DMS79 (cell line): ENCODE measurements around the gene TIMM10B.
A peak's percentile ranks its signal among the peaks of the same experiment; 100 is the strongest.

Experiments used
- DNase-seq: peaks from one replicate; lab custom pipeline; 2025; lab: John Stamatoyannopoulos, UW

The TIMM10B gene

DNA sequence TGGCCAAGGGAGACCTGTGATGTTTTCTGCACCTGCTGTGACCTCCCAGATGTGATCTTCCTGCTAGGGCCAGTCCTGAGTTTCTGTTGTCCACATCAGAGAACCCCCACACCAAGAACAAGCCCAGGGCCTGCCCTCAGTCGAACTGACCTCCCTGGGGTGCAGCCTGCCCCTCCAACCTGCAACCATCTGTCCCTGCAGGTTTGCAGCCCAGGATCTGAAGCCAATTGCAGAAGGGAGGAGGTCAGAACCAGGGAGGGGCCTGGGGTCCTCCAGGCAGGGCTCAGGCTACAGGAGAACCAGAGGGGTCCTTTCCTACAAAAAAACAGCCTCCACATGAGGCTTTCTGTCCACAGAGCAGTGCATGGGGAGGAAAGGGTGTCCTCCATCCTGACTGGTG lies 8.4 kb upstream of the TIMM10B start:
- no peak for DNase-seq

DNA sequence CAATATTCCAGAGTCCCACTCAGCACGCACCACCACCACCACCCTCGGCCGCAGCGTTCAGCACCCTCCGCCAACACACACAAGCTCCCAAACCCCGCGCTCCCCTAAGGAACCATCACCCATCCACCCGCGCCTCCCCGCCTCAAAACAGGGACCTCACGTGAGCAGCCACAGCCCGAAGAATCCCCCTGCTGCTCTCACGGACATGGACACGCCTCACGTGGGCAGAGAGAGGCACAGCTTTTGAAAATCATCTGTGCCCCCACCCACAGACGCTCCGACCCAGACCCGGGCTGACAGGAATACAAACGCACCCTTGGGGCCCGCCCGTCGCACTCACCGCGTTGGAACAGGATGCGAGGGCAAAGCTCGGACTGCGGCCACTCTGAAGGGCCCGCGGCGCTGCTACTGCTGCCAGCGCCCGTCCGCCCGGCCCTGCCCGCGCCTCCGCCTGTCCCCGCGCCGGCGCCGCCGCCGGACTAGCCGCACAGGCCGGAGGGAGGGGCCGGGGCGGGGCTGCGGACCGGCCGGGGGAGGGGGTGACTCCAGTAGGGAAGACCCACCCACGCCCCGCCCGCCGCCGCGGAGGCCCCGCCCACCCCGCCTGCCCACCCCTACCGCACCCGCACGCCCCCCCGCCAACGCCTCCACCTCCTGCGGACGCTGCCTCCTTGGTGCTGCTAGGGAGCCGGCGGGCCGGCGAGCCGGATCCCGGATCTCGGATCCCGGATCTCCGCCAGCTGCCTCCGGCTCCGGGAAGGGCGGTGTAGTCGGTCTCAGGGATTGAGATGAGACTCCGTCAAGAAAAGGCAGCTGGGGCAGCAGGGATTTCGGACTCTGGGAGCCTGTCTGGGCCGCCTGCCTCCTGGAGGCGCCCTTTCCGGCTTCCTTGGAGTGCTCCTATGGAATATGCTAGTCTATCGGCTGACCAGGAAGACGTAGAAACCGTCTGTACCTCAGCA lies 7.6 kb upstream of the TIMM10B start, which contains the start of gene TRIM3:
Gene TRIM3 (minus strand): TSS at position 491 of the 962 bp plus-strand sequence. CDS start 8,246 bp downstream, outside the sequence.
- DNase-seq, result peak; percentile 71

DNA sequence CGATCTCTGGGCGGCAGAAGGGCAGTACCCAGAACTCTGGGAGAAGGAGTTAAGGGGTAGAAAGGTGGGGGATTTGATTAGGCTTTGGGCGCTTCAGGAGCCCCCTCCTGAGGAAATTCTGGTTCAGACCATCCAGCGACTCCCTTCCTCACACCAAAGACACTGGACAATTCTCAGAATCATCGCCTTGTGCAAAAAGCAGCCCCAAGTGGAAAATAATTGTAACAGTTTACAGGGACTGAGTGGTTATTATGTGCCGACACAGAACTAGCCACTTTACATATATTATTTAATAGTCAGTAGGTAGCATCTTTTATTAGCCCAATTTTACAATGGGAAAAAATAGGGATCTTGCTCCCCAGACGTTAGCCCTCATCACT lies 6.9 kb upstream of the TIMM10B start:
- DNase-seq, result no peak

DNA sequence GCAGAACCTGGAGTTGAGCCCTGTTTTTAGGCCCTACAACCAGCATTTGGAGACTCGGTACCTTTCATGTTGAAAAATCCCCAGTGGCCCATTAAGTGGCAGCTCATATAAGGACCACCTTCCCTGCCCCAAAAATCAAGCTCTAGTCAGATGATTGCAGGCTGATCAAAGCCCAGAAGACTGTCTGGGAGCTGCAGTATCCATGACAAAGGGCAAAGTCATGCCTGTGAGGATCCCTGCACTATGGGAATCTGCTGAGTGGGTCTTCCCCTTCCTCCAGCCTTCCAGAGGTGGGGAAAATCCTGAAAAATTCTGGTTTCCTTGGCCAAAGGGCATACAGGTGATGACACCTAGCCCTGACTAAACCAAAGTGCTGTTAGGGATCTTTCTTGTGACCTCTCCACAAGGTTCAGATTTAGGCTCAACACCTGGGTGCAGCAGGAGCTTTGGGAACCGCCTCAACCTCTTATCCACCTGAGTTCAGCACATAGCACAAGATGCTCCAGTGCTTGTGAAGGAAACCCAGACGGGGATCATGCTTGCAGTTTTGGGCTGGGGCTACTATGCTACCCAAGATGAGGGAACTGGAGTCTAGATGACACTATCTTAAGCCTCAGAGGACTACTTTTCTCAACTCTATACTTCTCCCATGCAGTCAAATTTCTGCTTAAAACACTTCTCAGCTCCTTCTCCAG lies 6.3 kb upstream of the TIMM10B start:
- no peak for DNase-seq

DNA sequence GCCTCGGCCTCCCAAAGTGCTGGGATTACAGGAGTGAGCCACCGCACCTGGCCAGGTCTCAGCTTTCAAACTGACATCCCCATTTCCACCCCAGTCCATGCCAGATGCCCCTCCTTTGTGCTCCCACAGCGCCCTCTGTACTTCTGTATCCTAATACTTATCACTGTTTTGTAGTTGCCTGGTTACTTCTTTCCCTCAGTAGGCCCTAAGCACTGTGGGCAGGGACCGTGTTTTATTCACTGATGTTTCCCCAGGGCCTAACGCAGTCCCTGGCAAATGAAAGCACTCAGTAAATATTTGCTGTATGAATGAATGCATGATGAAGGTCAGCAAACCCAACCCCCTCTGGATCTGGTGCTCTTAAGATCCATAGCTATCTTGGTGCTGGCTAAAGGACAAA lies 5.4 kb upstream of the TIMM10B start:
- DNase-seq, result no peak

DNA sequence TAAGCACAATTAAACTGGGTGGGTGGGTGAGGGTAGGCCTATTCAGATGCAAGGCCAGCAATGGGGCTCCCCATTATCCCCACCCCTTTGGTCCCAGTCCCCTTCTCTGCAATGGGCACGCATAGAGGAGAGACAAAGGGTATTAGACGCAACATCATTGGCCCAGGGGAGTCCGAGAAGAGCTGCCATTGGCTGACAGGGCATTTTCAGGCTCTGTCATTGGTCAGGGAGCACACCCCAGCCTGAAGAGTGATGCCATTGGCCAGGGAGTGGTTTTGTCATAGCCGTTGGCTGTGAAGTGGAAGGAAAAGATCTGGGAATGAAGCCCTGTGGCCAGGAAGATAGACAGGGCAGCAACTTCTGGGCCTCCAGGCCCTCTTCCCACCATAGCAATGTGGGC lies 4.7 kb upstream of the TIMM10B start:
- DNase-seq, result no peak

DNA sequence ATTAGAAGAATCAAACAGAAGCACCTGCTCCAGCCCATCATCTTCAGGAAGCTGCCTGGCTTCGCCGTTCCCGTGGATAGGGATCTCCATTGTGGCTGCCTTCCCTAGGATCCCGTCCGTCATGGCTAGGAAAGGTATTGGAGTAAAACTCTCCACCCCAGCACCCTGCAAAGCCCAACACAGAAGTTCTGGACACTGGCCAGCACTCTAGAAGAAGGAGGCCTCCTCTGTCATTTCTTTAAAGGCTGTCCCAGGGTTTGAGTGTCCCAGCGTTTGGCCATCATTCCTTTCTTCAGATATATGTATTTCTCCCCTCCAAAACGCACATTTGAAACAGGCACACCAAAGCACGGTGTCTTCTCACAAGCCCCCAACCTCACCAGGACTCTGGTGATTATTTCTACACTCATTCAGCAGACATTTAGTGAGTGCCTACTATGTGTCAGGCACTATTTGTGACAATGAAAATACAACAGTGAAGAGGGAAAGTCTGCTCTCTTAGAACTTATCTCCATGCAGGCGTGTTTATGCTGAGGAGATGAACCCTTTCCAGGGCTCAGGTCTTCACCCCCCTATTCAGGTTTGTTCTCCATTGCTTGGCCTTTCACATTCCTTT lies 894 bp upstream of the TIMM10B start:
- DNase-seq, result no peak

DNA sequence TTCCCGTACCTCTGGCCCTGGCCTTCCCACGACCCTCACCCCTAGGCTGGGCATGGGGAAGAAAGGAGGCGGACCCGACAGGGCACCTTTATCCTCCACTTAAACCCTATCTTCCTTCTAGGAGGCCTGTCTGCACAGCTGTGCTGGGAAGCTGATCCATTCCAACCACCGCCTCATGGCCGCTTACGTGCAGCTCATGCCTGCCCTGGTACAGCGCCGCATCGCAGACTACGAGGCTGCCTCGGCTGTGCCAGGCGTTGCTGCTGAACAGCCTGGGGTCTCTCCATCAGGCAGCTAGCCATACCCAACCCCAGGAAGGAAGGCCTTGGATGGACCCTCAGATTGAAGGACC lies 599 bp downstream of the TIMM10B start:
- no peak for DNase-seq

DNA sequence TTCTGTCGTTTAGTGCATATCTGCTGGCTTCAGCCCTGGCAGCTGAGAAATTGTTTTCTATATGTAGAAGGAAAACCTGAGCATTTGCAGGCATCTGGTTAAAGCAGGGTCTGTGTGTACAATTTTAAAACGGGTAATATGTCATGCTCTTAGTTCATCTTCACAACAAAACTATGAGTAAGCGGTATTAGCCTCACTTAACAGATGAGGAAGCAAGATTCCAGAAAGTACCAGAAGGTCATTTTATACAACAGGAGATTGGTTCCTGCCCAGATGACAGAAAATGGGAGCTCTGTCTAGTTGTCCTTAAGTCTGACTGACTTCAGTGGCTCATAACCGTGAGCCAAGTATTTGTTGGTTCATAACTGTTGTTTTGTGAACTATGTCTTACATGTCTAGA lies 1.1 kb downstream of the TIMM10B start:
- no peak for DNase-seq

DNA sequence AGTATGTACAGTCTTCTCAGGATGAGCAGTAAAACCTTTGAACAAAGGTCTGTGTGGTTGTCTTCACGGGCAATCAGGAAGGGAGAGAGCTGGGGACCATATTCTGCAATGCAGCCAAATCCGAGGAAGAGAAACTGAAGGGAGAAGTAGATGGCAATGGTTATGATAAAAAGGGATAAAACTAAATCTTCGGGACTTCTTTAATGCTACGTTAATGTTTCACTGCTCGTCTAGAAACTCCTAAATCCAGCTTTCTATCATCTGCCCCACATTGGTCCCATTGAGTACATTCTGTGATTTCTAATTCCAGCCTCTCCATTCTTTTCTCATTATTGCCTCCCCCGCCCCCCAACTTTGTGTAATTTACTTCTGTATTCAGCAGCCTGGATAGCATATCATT lies 1.7 kb downstream of the TIMM10B start:
- no peak for DNase-seq

DNA sequence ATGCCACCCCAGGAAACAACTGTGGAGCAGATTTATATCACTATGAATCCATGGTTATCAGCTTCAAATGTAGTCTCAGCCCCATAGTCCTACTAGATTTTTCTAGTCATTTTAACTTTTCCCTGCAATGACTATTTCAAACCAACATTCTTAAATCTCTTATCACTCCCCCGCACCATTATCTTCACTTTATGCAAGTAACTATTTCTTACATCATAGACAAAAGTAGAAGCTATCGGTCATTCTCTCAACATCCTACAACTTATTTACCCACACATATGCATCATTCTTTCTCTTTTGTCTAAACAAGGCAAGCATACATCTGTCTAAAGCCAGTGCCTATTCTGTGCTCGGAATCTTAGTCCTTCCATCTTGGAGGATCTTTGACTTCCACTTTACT lies 4.4 kb downstream of the TIMM10B start:
- DNase-seq, result no peak

DNA sequence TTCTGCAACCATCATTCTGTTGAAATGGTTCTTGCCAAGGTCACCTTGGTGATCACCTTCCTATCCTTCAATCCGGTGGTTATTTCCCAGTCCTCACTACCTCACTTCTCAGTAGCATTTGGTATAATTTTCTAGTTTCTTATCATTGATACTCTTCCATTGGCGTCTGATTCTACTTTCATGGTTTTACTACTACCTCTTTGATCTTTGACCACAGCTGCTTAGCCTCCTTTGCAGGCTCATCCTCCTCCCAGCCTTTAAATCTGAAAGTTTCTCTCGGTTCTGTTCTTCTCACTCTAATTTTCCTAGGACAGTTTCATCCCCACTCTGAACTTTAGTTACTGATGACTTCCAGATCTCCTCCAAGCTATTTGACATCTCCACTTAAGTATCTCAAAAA lies 5.0 kb downstream of the TIMM10B start:
- no peak for DNase-seq

DNA sequence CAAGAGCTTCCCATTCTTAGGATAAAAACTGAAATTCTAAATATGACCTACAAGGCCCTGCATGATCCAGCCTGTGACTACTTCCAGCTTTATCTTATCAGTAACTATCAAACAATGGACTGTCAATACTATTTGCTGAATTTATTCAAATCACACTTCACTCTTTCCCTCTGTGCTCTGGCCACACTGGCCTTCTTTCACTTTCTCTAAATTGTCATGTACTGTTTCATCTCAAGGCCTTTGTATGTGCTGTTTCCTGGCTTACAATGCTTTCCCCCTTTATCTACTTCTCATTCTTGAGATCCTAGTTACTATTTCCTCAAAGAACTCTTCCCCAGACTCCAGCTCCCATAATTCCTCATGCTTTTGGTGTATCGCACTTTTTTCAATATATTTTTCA lies 5.6 kb downstream of the TIMM10B start:
- no peak for DNase-seq

DNA sequence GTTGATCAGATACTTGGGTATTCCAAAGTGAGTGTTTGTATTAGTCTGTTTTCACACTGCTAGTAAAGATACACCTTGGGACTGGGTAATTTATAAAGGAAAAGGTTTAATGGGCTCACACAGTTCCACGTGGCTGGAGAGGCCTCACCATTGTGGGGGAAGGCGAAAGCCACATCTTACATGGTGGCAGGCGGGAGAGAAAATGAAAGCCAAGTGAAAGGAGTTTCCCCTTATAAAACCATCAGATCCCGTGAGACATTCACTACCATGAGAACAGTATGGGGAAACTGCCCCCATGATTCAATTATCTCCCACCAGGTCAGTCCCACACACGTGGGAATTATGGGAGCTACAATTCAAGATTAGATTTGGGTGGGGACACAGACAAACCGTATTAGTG lies 7.0 kb downstream of the TIMM10B start:
- DNase-seq, result no peak

DNA sequence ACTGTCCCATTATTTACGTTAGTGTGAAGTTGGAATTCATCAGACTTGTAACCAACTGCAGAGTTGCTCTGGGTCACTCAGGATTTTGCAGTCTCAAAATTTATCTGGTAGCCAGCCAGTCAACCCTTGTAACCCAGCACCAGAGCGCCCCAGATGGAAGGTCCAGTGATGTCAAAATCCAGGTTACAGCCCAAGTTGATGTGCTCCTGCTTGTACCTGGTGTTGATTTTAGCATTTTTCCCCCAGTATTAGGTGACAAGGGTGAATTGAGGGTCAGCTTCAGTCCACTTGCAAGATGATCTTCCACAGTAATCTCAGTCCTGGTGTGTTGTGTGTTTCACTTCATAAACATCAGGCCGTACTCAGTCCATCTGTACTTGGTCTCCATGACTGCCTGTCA lies 7.5 kb downstream of the TIMM10B start:
- DNase-seq, result no peak

DNA sequence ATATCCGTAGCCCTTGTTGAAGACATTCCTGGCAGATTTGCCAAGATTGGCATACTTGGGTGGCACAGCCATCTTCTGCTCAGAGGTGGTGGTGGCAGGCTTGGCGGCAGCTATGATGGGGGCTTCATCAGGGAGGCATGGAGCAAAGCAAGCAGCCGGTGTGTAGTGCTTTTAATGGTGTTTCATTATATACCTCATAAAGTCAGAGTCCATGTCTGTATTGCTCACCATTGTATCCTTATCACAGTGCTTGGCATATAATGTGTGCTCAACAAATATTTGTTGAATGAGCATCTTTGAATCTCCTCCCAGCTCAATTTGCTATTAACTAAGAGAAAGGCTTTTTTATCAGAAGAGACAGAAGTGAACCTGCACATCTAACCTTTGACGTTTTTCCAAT lies 8.0 kb downstream of the TIMM10B start:
- no peak for DNase-seq

DNA sequence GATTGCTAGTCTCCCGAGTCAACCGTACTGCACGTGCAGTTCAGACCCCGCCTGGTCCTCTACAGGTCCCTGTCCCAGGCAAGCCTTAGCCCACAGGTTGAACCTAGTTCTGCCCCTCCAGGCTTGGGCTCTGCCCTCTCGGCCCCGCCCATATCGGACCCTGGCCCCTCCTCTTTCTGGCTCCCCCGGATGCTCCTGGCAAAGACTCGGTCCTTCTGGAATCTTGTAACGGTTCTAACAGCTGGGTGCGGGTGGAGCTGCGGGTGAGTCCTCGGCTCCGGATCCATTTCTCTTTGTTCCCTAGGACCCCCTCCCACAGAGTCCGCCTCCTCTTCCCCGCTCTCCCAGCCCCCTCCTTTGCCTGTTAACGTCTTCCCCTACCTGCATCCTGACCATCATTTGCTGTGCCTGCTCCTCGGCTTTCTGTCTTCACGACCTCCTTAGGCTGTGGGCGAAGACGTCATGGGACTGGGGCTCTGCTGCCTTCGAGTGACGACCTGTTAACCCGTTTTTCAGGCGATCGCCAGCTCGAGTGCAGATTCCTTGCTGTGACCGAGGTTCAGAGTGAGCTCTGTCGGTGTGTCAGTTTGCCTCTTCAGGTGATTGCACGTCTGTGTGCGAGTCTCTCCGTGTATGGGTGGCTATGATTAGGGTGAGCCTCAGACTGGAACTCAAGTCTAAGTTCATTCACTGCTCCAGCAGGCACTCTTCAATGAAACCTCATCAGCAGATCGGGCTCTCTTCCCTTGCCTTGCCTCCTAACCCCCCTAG lies 16.0 kb downstream of the TIMM10B start, which contains the start of gene DNHD1:
Gene DNHD1 (plus strand): TSS at position 212 of the 771 bp plus-strand sequence. CDS start 936 bp downstream, outside the sequence.
- no peak for DNase-seq

DNA sequence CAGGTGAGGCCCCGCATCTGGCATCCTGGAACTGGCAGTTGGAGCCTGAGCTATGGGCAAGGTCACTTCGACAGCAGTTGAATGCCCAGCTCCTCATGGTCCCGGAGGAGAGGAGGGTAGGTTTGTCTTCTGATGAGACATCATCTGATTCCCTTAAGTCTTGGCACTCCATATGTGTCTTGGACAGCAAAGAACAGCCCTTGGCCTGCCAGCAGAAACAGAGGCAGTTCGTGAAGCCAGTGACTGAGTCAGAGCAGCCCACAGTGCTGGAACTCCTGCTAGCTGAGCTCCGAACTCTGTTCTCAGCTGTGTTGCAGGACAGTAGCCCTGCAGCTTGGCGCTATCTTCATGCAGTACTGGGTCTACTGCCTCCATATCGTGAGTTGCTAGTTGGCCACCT lies 16.8 kb downstream of the TIMM10B start:
- no peak for DNase-seq

DNA sequence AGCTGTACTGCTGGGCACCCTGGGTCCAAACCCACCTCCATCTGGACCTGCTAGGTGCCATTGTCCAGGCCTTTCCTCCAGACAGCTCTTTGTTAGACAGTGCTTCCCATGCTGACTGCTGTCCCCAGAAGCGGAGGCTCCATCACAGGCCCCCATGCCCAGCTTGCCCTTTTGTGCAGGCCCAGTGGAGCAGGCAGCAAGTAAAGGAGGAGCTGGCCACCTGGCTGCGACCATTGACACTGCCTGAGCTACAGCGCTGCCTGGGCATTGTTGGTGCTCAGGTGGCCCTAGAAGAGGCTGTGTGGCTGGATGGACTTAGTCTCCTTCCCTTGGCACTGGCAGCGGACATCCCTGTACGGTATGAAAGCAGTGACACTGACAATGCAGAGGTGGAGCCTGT lies 17.2 kb downstream of the TIMM10B start:
- no peak for DNase-seq

DNA sequence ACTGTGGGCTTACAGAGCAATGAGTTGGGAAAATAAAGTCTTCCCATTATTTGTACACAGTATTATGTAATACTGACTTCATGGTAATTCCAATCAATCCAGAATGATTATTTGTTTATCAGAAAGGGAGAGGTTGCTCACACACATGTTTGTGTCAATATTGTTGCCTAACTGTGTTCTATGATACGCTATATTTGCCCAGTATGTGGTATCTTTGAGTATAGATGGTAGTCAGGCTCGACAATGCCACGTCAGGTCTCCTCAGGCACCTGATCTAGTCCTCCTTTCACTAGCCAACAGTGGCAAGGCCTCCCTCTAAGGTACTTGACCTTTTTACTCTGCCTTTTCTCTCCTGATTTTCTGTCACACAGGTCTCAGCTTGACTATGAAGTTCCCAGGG lies 21.1 kb downstream of the TIMM10B start:
- no peak for DNase-seq

DNA sequence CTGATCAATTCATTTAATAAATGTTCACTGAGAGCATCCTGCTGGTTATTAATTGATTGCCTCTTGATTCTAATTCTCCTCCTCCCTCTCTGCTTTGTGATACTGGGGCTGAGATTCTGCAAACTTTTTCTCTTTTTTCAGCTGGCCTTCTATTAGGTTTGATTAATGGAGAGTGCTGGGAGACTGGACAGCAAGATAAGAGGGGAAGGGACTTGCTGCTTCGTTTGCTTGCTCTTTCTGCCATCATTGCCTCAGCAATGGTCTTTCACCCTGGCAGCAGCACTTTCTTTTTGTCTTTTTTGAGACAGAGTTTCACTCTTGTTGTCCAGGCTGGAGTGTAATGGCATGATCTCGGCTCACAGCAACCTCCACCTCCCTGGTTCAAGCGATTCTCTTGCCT lies 22.9 kb downstream of the TIMM10B start:
- DNase-seq, result no peak

DNA sequence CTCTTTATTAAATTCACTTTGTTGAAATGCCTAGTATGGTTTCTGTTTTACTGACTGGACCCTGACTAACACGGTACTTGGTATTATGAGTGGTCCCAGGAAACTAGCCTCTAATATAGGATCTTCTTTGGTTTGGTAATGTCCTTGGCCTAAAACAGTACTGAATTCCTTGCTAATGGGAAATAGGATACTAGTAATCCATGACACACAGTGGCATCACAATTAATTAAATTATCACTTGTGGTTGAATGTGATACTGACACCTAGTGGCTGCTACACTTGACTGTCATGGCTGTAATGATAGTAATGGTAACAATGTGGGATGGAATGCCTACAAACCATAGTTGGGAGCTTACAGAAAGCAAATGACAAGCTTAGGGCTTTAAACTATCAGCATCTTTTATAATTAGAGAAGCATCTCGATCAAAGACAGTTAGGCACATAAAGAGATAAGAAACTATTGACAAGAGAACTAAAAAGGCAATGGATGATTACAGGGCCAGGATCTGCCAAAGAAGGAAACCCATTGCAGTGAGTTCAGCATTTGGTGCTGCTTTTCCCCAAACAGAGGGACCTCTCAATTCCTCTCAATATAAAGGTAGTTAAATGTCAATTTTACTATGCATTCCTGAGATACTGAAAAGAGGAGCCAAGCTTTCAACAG lies 24.4 kb downstream of the TIMM10B start:
- no peak for DNase-seq
